KBM-7 (cell line): ENCODE results near the gene NSG2.
"Not testable (repeated sequence)": the region's sequence is repeated elsewhere in the genome, so short reads cannot be mapped to it uniquely, and the experiment has no call there.

ENCODE experiments used
- DNase-seq: peaks from one replicate; pipeline ENCODE4 v3.0.0-alpha.2; 2015
- in situ Hi-C: fragments of 300-500 bp; cut with MboI; formaldehyde crosslinking; loops from 2 replicates; pipeline ENCODE4 v1.14.3; 2020; ENCODE audit warnings: low sequenced_read_pairs, low pct_unique_long_range_greater_than_20kb, mixed read lengths

The NSG2 gene

GRCh38 chr5:174145091-174145490 lies 99.6 kb downstream of the NSG2 start:
- in situ Hi-C loops: no loop called here
- DNase-seq: no peak

- in situ Hi-C loops: no loop called here
- DNase-seq: no peak
Observed at GRCh38 chr5:174145821-174146220, 100.3 kb downstream of the NSG2 start.

- DNase-seq: no peak
- in situ Hi-C loops: no loop called here
Observed at GRCh38 chr5:174146556-174146955, 101.0 kb downstream of the NSG2 start.

DNA sequence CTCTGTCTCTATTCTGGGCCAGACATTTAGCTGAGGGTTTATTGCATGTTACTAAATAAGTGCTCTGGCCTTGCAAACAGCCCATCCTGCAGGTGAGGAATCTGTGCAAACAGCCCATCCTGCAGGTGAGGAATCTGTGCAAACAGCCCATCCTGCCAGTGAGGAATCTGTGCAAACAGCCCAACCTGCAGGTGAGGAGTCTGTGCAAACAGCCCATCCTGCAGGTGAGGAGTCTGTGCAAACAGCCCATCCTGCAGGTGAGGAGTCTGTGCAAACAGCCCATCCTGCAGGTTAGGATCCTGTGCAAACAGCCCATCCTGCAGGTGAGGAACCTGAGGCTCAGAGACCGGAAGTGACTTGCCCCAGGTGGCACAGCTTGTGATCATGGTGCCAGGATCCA lies 101.5 kb downstream of the NSG2 start:
- DNase-seq, in situ Hi-C loops: not testable (repeated sequence)

DNA sequence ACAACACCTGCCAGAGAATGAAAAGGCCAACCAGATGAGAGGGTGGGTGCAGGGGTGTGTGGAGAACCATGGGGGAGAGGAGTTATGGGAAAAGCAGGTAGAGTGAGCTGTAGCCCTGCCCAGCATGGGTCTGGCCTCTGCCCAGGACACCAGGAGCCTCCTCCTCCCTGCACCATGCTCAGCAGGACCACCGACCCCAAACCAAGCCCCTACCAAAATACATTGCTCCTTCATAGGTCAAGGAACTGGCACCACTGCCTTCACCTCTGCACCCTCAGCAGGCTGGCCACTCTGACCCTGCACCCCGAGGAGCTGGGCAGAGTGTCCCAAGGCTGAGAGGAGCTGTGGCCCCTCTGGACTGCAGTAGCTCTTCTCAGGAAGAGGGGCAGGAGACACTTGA lies 102.0 kb downstream of the NSG2 start:
- no peak for DNase-seq
- in situ Hi-C loops: no loop called here

DNA sequence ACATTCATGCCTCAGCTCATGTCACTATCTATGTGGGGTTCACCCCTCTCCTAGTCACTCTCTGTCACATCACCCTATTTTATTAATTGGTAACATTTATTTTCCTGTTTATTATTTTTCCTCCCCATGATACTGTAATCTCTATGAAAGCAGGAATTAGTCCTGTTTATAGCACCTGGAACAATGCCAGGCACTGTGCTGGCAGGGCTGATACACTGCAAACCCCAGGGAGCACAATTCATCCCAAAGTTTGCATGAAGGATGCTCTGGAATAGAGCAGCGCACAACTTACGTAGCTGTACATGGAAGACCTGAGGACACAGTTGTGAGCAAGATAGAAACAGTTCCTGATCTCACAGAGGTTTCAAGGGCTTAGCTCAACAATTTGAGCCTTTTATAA lies 103.2 kb downstream of the NSG2 start:
- DNase-seq: no peak
- in situ Hi-C loops: no loop called here

DNA sequence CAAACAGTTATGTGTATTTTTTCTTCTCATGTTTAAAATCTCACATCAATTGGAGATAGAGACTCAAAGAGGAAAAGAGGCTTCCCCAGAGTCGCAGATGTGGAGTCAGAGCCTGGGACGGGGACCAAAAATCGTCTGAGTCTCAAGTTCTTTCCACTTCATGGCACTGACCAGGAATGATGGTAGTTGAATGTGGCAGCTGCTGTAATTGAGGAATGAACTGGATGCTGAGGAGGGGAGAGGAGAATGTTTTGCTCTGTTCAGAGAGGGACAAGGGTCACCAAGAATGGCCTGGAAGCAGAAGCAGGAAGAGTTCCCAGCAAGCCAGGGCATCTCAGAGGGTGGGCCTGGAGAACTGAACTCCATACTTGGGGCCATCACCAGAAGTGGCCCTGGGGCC lies 103.9 kb downstream of the NSG2 start:
- no peak for DNase-seq
- in situ Hi-C loops: no loop called here

DNA sequence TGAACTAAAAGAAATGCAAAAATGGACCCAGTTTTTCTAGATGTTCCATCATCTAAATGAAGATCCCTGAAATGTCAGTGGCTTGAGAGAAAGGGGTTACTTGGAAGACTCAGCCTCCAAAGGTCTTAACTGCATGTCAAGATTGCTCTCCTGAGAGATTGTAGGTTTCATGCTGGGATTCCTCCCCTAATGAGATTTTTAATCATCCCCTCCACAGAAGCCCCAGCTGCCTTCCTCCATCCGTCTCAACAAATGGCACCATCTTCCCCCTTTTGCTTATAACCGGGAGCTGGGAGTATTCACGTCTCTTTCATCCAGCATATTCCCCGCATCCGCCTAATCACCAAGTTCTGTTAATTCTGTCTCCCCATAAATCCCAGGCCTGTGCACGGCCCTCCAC lies 104.5 kb downstream of the NSG2 start:
- DNase-seq: no peak
- in situ Hi-C loops: no loop called here

- DNase-seq: no peak
- in situ Hi-C loops: no loop called here
Observed at GRCh38 chr5:174151599-174152181, 106.2 kb downstream of the NSG2 start.

- in situ Hi-C loops: no loop called here
- DNase-seq: no peak
Observed at GRCh38 chr5:174154559-174154958, 109.1 kb downstream of the NSG2 start.

- DNase-seq: no peak
- in situ Hi-C loops: no loop called here
Observed at GRCh38 chr5:174155281-174155680, 109.8 kb downstream of the NSG2 start.

DNA sequence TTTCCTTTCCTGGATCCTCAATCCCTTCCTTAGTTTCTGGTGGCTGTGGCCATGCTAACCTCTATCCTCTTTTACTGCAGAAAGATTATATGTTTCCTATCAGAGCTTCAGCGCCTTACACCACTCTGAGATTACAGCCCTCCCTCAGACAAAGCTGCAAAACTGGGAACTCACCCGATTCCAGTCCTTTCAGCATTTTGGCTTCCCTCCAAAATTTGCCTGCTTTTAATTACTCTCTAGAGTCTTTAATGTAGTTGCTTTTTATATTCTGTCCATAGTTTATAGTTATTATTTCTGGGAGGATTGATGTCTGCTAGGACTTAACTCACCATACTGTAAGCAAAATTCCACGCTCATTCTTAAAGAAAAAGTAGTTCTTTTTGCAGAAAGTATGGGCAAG lies 110.2 kb downstream of the NSG2 start:
- in situ Hi-C loops: no loop called here
- no peak for DNase-seq

- in situ Hi-C loops: no loop called here
- no peak for DNase-seq
Observed at GRCh38 chr5:174157048-174157447, 111.5 kb downstream of the NSG2 start.
